Gastrocnemius medialis (tissue), 4 donors: Measurements from ENCODE around the gene APPBP2.

Experiments
- CTCF ChIP-seq, 5 experiments: fragments of 450-650 bp in 3 of 5; fragments of 200-600 bp in 2 of 5; sonication (generic) in 2 of 5; IDR thresholded peaks in 4 of 5; conservative IDR thresholded peaks in 1 of 5; 1 replicate in 4 of 5; 2 replicates in 1 of 5; pipeline ENCODE4 v1.5.1; 2016 to 2019; ENCODE audit warnings: antibody characterized with exemption in 5 of 5, mild to moderate bottlenecking in 3 of 5, moderate library complexity in 3 of 5
- POLR2A ChIP-seq, 2 donors: fragments of 450-650 bp; IDR thresholded peaks; one replicate each; pipeline ENCODE4 v1.6.1; 2017; ENCODE audit warnings: antibody characterized with exemption in 2 of 2, mild to moderate bottlenecking in 2 of 2, moderate library complexity in 2 of 2

DNA sequence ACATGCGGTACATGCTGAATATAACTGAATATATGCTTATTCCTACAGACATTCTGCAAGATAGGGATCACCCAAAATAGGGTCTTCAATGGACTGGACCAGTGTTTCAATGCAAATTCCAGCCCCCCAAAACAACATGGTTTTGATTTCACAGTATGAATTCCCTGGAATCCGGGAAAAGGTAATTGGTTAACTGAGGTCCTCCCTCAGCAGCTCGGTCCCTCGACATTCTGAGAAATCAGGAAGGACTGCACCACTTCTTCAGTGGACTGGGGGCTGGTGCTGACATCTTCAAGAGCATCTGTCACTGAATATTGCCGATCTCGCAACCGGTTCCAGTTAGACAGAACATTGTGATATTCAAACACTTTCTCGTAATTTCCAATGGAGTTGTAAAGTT is 78.7 kb downstream of the APPBP2 start:
- TF ChIP-seq CTCF (IDR thresholded peaks at IDR 0.05 in 4 of 5, conservative IDR thresholded peaks at IDR 0.05 in 1 of 5) (no peak), POLR2A (IDR thresholded peaks at IDR 0.05) (no peak)
